Measurements from ENCODE around the gene CASP7. TPM values are rescaled to one million over a fixed set of nuclear protein-coding genes. Genes with fewer than 3 reads are reported as not detected.
"Not testable (repeated sequence)": the region's sequence is repeated elsewhere in the genome, so short reads cannot be mapped to it uniquely, and the experiment has no call there.

The CASP7 gene
- total and polyA plus RNA-seq, 2 of the 8 experiments (the other 6 are each of a cell fraction or from before 2014, with no cell fraction given) = 2.3 to 4.1 TPM

- H3K9me3 ChIP-seq (ENCODE audit: insufficient read depth in 2 of 2, low read depth in 1 of 2, low read length in 1 of 2); H4K8ac ChIP-seq (ENCODE audit: extremely low read depth, insufficient read depth, low read length); H3K79me2 ChIP-seq (ENCODE audit: control insufficient read depth in 1 of 2, insufficient read depth in 2 of 2, low read length in 2 of 2); H3K4me1 ChIP-seq (replicated peaks in 1 of 4; ENCODE audit: control insufficient read depth in 3 of 4, insufficient read depth in 4 of 4, low read length in 3 of 4); DNase-seq (ENCODE audit: low read depth in 1 of 2, low spot score in 2 of 2); H3K18ac ChIP-seq (ENCODE audit: extremely low read depth, low read length); FAIRE-seq; H2BK5ac ChIP-seq (ENCODE audit: low read depth, low read length); H4K20me1 ChIP-seq (replicated peaks in 1 of 2; ENCODE audit: control insufficient read depth in 1 of 2, insufficient read depth in 2 of 2, low read length in 2 of 2); H3K23ac ChIP-seq (ENCODE audit: insufficient read length); POLR2A ChIA-PET (ENCODE audit: partially characterized antibody); H3K14ac ChIP-seq (ENCODE audit: insufficient read length); H2AK5ac ChIP-seq (ENCODE audit: low read depth, low read length); H2BK120ac ChIP-seq (replicated peaks; ENCODE audit: low read depth, low read length); H2BK20ac ChIP-seq (ENCODE audit: low read length); H2AFZ ChIP-seq (ENCODE audit: low read length); H3K4me2 ChIP-seq (ENCODE audit: insufficient read depth in 1 of 2, low read depth in 2 of 2, low read length in 2 of 2); H3K56ac ChIP-seq (replicated peaks; ENCODE audit: insufficient read length, low read depth, low read length); H4K91ac ChIP-seq (replicated peaks; ENCODE audit: insufficient read length, low read length); H3K23me2 ChIP-seq (ENCODE audit: low read depth, low read length); H2BK15ac ChIP-seq (ENCODE audit: low read length); H3K4me3 ChIP-seq (ENCODE audit: extremely low read depth in 1 of 4, insufficient read depth in 2 of 4, low read depth in 3 of 4, low read length in 4 of 4); H3K27ac ChIP-seq (ENCODE audit: low read depth, low read length); H4K5ac ChIP-seq (ENCODE audit: insufficient read length, low read depth, low read length); H2BK12ac ChIP-seq (ENCODE audit: low read depth, low read length); H3K27me3 ChIP-seq (replicated peaks in 1 of 4; ENCODE audit: control insufficient read depth in 3 of 4, extremely low read depth in 1 of 4, insufficient read depth in 3 of 4, low read length in 3 of 4); H3K9ac ChIP-seq (replicated peaks in 1 of 4; ENCODE audit: extremely low read depth in 1 of 4, low read depth in 3 of 4, low read length in 3 of 4); H3K79me1 ChIP-seq (ENCODE audit: low read depth, low read length); H3K36me3 ChIP-seq (ENCODE audit: control insufficient read depth in 2 of 4, insufficient read depth in 4 of 4, low read length in 3 of 4); H3K4ac ChIP-seq (replicated peaks; ENCODE audit: insufficient read length, low read depth, low read length): not testable (repeated sequence)
- CTCF ChIA-PET (ENCODE audit: partially characterized antibody) = interaction anchor here (1.7 kb wide), 1 partner anchor 9 kb away, joined by 6 read pairs; no protein-coding TSS in a partner anchor
- WGBS, 2 experiments (ENCODE audit: extremely low coverage in 1 of 2, insufficient coverage in 1 of 2, insufficient read length in 1 of 2, insufficient replicate concordance in 2 of 2, low coverage in 1 of 2, low lambda C conversion rate in 2 of 2, missing lambda C conversion rate in 1 of 2) = 94% methylated on average over 3 of the region's 3 CpGs; no CpG with 5 or more reads in 1 of the 2 experiments
Measured at GRCh38 chr10:113652456-113652855, 27.3 kb upstream of the CASP7 start.
